CD4-positive, alpha-beta memory T cell (primary cell): Measurements from ENCODE around the gene FAM111B. TPM values are rescaled to one million over a fixed set of nuclear protein-coding genes. Genes with fewer than 3 reads are reported as not detected.
"Not testable (repeated sequence)": the region's sequence is repeated elsewhere in the genome, so short reads cannot be mapped to it uniquely, and the experiment has no call there.

Experiments
- CTCF ChIA-PET: fragments of 350-600 bp; sonication (Branson Sonifier 250); formaldehyde crosslinking; loops from one replicate; lab custom pipeline; 2021; ENCODE audit warnings: inconsistent platforms; ENCODE audit not compliant: partially characterized antibody; lab: Charles Lee
- POLR2A ChIA-PET: fragments of 350-600 bp; sonication (Branson Sonifier 250); formaldehyde crosslinking; loops from one replicate; lab custom pipeline; 2021; ENCODE audit not compliant: partially characterized antibody; lab: Charles Lee
- DNase-seq, 5 donors: peaks; one replicate each; pipeline versions ENCODE4 v3.0.0 to v3.0.0-alpha.2; 2020 to 2022; ENCODE audit warnings: mixed read lengths in 1 of 5
- H3K27ac ChIP-seq: one replicate; pipeline ENCODE4 v1.7.0; 2013; ENCODE audit warnings: low read depth, low read length
- H3K27me3 ChIP-seq: 2 replicates; pipeline ENCODE4 v1.7.0; 2013; ENCODE audit warnings: mild to moderate bottlenecking, low read length, moderate library complexity; ENCODE audit not compliant: insufficient read depth
- H3K36me3 ChIP-seq: 2 replicates; pipeline ENCODE4 v1.7.0; 2013; ENCODE audit warnings: mild to moderate bottlenecking, low read length, moderate library complexity; ENCODE audit not compliant: insufficient read depth
- H3K4me1 ChIP-seq: 2 replicates; pipeline ENCODE4 v1.7.0; 2013; ENCODE audit warnings: mild to moderate bottlenecking, low read length, moderate library complexity; ENCODE audit not compliant: insufficient read depth
- H3K4me3 ChIP-seq, 2 donors: one replicate each; pipeline ENCODE4 v1.7.0; 2013; ENCODE audit warnings: low read length in 2 of 2, mild to moderate bottlenecking in 1 of 2
- H3K9me3 ChIP-seq, 2 donors: one replicate each; pipeline ENCODE4 v1.7.0; 2013; ENCODE audit warnings: low read length in 2 of 2, control low read depth in 1 of 2; ENCODE audit not compliant: control insufficient read depth in 1 of 2
- H3K27ac Mint-ChIP-seq, 7 donors: one replicate each; pipeline ENCODE4 v1.8.0; 2020 to 2021; ENCODE audit warnings: mixed read lengths in 7 of 7, mild to moderate bottlenecking in 6 of 7, inconsistent platforms in 3 of 7, moderate library complexity in 3 of 7
- H3K27me3 Mint-ChIP-seq, 2 donors: one replicate each; pipeline ENCODE4 v1.8.0; 2020 to 2021; ENCODE audit warnings: mixed read lengths in 2 of 2
- H3K36me3 Mint-ChIP-seq, 2 donors: one replicate each; pipeline ENCODE4 v1.8.0; 2020 to 2021; ENCODE audit warnings: mixed read lengths in 2 of 2, inconsistent platforms in 1 of 2, mild to moderate bottlenecking in 1 of 2
- H3K4me1 Mint-ChIP-seq, 4 donors: one replicate each; pipeline ENCODE4 v1.8.0; 2020 to 2021; ENCODE audit warnings: mixed read lengths in 4 of 4, mild to moderate bottlenecking in 1 of 4
- H3K4me3 Mint-ChIP-seq, 8 donors: one replicate each; pipeline ENCODE4 v1.8.0; 2020 to 2021; ENCODE audit warnings: mixed read lengths in 8 of 8, mild to moderate bottlenecking in 7 of 8, moderate library complexity in 6 of 8, inconsistent platforms in 3 of 8
- H3K9me3 Mint-ChIP-seq, 8 donors: one replicate each; pipeline ENCODE4 v1.8.0; 2020 to 2021; ENCODE audit warnings: mixed read lengths in 8 of 8, mild to moderate bottlenecking in 5 of 8, inconsistent platforms in 3 of 8, moderate library complexity in 1 of 8
- intact Hi-C: fragments of 100-400 bp; cut with micrococcal nuclease; formaldehyde crosslinking; loops from one replicate; pipeline ENCODE4 v1.15.1; 2023
- polyA plus RNA-seq, 2 donors: library from polyadenylated mRNA; unstranded; fragments of 300-500 nt; fragmentation: Illumina TruSeq; gene quantifications; one replicate each; pipeline ENCODE4 v1.2.3, GENCODE V29; 2021
- total RNA-seq, 2 experiments: library from RNA; stranded (reverse); gene quantifications; one replicate each; pipeline ENCODE4 v1.2.3, GENCODE V29; 2021

FAM111B gene
- total and polyA plus RNA-seq, 4 experiments from 2014 or later: 0.23 to 0.53 (median 0.38) TPM

DNA sequence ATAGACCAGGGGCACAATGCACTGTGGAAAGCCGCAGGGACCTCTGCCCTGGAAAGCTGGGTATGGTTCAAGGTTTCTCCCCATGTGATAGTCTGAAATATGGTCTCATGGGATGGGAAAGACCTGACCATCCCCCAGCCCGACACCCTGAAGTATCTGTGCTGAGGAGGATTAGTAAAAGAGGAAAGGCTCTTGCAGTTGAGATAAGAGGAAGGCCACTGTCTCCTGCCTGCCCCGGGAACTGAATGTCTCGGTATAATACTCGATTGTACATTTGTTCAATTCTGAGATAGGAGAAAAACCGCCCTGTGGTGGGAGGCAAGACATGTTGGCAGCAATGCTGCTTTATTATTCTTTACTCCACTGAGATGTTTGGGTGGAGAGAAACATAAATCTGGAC, 29.5 kb downstream of the FAM111B start:
- peaks cover 15% of the 10 kb centered on the region for H3K4me1 ChIP-seq
- Mint-ChIP-seq H3K9me3 (peaks cover 0 to 11% (median 2%) of the 10 kb centered on the region in 8 donors), H3K36me3 (peaks cover 37 to 54% of the 10 kb centered on the region in 2 donors), H3K27ac (peak overlapping the region in 1 of 7 donors; percentile 52), H3K4me1 (peaks cover 12 to 19% (median 15%) of the 10 kb centered on the region in 4 donors)
- CTCF ChIA-PET: interaction anchor here (0.6 to 3.5 kb wide), 35 partner anchors 8 to 613 kb away, joined by 3 to 62 read pairs (median 7); partner anchors contain the start of genes DTX4 and FAM111B
- POLR2A ChIA-PET, H3K9me3 ChIP-seq, H3K27me3 ChIP-seq, H3K4me3 ChIP-seq, H3K27ac ChIP-seq, H3K36me3 ChIP-seq, H3K27me3 Mint-ChIP-seq, H3K4me3 Mint-ChIP-seq, DNase-seq: not testable (repeated sequence)
- intact Hi-C loops: loop anchor here (1.0 to 5.0 kb wide), 4 partner anchors 39 to 482 kb away; no protein-coding TSS in a partner anchor

DNA sequence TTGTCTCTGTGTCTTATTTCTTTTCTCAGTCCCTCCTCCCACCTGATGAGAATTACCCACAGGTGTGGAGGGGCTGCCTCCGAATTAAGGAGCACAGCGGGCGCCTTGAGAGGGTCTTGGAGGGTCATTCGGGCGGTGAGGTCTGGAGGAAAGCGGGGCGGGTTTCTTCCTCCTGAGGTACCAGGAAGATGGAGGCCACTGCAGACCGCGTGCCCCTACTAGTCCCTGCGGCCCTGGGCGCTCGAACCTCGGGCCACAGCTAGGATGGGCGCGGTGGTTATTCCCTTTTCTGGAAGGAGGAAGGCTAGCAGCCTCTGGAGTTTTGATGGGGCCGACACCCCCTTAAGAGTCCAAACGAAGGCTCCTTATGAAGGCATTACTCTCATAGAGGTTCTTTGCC, 30.2 kb downstream of the FAM111B start:
- no peaks in the 10 kb centered on the region for H3K9me3 ChIP-seq
- H3K36me3 ChIP-seq: no peaks in the 10 kb centered on the region
- POLR2A ChIA-PET: no interaction called here
- CTCF ChIA-PET: interaction anchor here (1.2 to 1.8 kb wide), 5 partner anchors 9 to 114 kb away, joined by 3 to 8 read pairs (median 5); no protein-coding TSS in a partner anchor
- no peak overlapping the region for H3K4me3 ChIP-seq
- no peak overlapping the region for H3K27ac ChIP-seq
- Mint-ChIP-seq H3K4me1 (peaks cover 17 to 25% (median 21%) of the 10 kb centered on the region in 4 donors), H3K36me3 (peaks cover 31 to 48% of the 10 kb centered on the region in 2 donors), H3K4me3 (no peak overlapping the region), H3K9me3 (peaks cover 0 to 6% (median 1%) of the 10 kb centered on the region in 8 donors), H3K27me3 (no peaks in the 10 kb centered on the region), H3K27ac (peak overlapping the region in 2 of 7 donors; percentile 11 to 52)
- H3K27me3 ChIP-seq: no peaks in the 10 kb centered on the region
- DNase-seq: no peak
- peaks cover 22% of the 10 kb centered on the region for H3K4me1 ChIP-seq
- intact Hi-C loops: loop anchor here (5.0 kb wide), 1 partner anchor 180 kb away; no protein-coding TSS in a partner anchor

DNA sequence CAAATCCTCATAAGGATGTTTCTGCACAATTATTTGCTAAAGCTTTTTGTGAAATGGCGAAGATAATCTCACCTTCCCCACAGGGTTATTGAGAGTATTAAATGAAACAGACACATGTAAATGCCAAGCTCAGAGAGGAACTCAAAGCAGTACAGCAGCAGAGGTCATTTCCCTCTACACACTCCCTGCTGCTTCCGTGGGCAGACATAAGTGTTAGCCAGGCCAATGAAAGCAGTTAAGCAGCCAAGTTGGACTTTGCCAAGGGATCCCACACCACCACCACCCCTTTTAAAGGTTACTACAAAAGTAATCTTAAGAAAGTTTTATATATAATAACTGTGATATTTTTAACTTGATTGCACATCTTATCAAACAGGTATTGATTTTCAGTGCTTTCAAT, 31.6 kb downstream of the FAM111B start:
- intact Hi-C loops: loop anchor here (5.0 kb wide), 1 partner anchor 181 kb away; no protein-coding TSS in a partner anchor
- Histone ChIP-seq H3K9me3 (no peaks in the 10 kb centered on the region), H3K36me3 (no peaks in the 10 kb centered on the region), H3K27ac (no peak overlapping the region), H3K27me3 (no peaks in the 10 kb centered on the region), H3K4me3 (no peak overlapping the region), H3K4me1 (peaks cover 30% of the 10 kb centered on the region)
- POLR2A ChIA-PET: no interaction called here
- H3K4me1 Mint-ChIP-seq: peaks cover 27 to 39% (median 32%) of the 10 kb centered on the region in 4 donors
- H3K36me3 Mint-ChIP-seq: peaks cover 17 to 49% of the 10 kb centered on the region in 2 donors
- peak overlapping the region in 1 of 7 donors; percentile 48 for H3K27ac Mint-ChIP-seq
- no peaks in the 10 kb centered on the region for H3K9me3 Mint-ChIP-seq
- H3K4me3 Mint-ChIP-seq: no peak overlapping the region
- no peaks in the 10 kb centered on the region for H3K27me3 Mint-ChIP-seq
- no peak for DNase-seq
- CTCF ChIA-PET: interaction anchor here (1.3 to 1.8 kb wide), 3 partner anchors 20 to 85 kb away, joined by 5 to 8 read pairs (median 5); no protein-coding TSS in a partner anchor

DNA sequence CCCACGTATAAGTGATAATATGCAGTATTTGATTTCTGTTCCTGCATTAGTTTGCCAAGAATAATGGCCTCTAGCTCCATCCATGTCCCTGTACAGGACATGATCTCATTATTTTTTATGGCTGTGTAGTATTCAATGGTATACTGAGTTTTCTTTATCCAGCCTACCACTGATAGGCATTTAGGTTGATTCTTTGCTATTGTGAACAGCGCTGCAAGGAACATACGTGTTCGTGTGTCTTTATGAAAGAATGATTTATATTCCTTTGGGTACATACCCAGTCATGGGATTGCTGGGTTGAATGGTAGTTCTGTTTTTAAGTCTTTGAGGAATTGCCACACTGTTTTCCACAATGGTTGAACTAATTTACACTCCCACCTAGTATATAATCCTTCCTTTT, 34.2 kb downstream of the FAM111B start:
- Histone ChIP-seq H3K9me3 (no peaks in the 10 kb centered on the region), H3K36me3 (no peaks in the 10 kb centered on the region), H3K27ac (no peak overlapping the region), H3K4me3 (no peak overlapping the region), H3K27me3 (no peaks in the 10 kb centered on the region), H3K4me1 (peaks cover 42% of the 10 kb centered on the region)
- peak overlapping the region in 6 of 8 donors; percentile 17 to 98 (median 97) for H3K4me3 Mint-ChIP-seq
- H3K4me1 Mint-ChIP-seq: peaks cover 38 to 58% (median 43%) of the 10 kb centered on the region in 4 donors
- peaks cover 6 to 37% of the 10 kb centered on the region in 2 donors for H3K36me3 Mint-ChIP-seq
- POLR2A ChIA-PET: interaction anchor here (0.6 to 1.4 kb wide), 2 partner anchors 30 to 469 kb away, joined by 4 to 5 read pairs; partner anchors contain the start of gene DTX4
- H3K27me3 Mint-ChIP-seq: no peaks in the 10 kb centered on the region
- H3K27ac Mint-ChIP-seq: peak overlapping the region; percentile 11 to 99 (median 97)
- intact Hi-C loops: loop anchor here (5.0 kb wide), 6 partner anchors 411 to 1814 kb away; partner anchors contain the start of genes MED19, OSBP, TMX2 and ZDHHC5
- no peaks in the 10 kb centered on the region for H3K9me3 Mint-ChIP-seq
- DNase-seq: no peak
- CTCF ChIA-PET: interaction anchor here (0.7 to 3.9 kb wide), 5 partner anchors 15 to 88 kb away, joined by 3 to 57 read pairs (median 7); partner anchors contain the start of gene DTX4

DNA sequence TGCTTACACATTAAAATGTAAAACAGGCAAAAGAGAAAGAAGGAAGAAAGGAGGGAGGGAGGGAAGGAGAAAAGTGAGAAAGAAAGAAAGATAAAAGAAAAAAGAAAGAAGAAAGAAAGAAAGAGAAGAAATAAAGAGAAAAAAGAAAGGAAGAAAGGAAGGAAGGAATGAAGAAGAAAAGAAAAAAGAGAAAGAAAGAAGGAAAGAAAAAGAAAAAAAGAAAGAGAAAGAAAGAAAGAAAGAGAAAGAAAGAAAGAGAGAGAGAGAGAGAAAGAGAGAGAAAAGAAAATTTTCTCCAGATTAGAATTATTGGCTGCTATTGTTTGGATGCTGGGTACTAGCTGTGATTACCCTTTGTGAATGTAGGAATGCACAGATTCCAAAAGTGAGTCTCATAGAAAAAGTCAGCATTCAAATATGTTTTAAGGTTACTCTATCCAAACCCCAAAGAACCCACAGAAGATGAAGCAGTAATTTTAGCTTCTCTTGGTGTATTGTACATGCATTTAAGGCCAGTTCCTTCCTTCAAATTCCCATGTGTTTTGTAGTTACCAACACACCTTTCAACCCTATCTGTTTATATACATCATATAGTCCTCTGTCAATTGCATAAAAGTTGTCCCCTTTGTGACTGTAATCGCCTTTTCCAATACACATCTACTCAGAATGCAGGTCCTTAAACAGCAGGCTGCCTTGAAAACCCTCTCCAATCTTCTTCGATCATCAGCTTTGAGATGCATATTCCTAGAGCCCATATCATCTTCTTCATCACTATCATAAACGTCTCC, 34.8 kb downstream of the FAM111B start:
- Mint-ChIP-seq H3K27me3 (no peaks in the 10 kb centered on the region), H3K27ac (peak overlapping the region; percentile 96 to 99 (median 98)), H3K4me1 (peaks cover 38 to 55% (median 42%) of the 10 kb centered on the region in 4 donors), H3K36me3 (peaks cover 6 to 34% of the 10 kb centered on the region in 2 donors), H3K4me3 (peak overlapping the region; percentile 94 to 98 (median 97)), H3K9me3 (no peaks in the 10 kb centered on the region)
- intact Hi-C loops: loop anchor here (1.0 to 5.0 kb wide), 9 partner anchors 16 to 1815 kb away; partner anchors contain the start of genes MED19, OSBP, PATL1 and TMX2
- Histone ChIP-seq H3K4me1 (peaks cover 46% of the 10 kb centered on the region), H3K36me3 (no peaks in the 10 kb centered on the region), H3K4me3 (peak overlapping the region; percentile 86 to 92), H3K9me3 (no peaks in the 10 kb centered on the region), H3K27me3 (no peaks in the 10 kb centered on the region), H3K27ac (peak overlapping the region; percentile 87)
- POLR2A ChIA-PET: interaction anchor here (0.8 to 1.6 kb wide), 10 partner anchors 10 to 1493 kb away, joined by 3 to 11 read pairs (median 3); partner anchors contain the start of genes FAM111B and YPEL4
- CTCF ChIA-PET: interaction anchor here (0.7 to 3.9 kb wide), 6 partner anchors 14 to 89 kb away, joined by 3 to 57 read pairs (median 6); partner anchors contain the start of gene DTX4
- no peak for DNase-seq

DNA sequence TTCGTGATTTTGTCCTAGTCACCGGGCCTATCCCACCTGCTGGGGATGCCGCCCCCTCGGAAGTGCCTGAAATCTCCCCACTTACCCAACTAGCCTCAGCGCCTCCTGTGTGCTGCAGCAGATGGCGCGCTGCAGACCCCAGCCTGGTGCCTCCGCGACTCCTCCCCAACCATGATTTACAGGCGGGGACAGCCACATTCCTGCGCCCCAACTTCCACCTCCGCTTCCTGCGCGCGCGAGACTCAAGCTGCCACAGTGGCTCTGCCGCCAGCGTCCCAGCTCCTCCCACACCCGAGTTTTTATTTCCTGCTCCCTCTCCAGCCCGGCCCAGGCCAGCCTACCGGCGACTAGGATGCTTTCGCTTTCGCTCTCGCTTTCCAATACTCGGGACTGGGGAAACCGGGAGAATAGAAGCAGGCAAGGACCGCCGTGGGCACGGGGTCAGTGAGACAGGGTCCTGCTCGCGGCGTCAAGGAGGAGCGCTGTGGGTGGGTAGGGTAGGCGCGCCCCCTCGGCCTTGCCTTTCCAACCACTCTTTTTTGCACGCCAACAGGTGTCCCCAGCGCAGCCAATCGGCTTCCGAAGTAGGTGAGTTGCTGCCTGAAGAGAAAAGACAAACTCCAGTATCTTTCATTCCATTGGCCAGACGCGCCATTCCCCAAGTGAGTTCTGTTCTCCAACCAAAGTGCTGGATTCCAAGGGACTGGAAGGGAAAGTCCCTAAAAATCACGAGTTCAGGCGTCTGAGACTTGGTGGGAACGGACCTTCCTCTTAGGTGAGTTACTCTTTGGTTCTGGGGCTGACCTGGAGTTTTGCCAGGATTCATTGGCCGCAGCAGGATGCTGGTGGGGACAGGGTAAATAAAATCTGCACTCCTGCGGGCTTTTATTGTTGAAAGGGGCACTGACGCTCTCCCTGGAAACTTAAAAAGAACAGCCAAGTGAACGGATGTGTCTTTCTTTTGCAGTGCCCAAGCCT, 35.8 kb downstream of the FAM111B start, which contains the start of gene FAM111A:
TSS of gene FAM111A (plus strand) at position 327 of the 978 bp plus-strand sequence. CDS start 6,017 bp downstream, outside the sequence.
- Histone ChIP-seq H3K9me3 (no peaks in the 10 kb centered on the region), H3K27ac (peak within 1 kb of the TSS; percentile 87), H3K36me3 (no peaks in the 10 kb centered on the region), H3K4me1 (peaks cover 46% of the 10 kb centered on the region), H3K4me3 (peak within 1 kb of the TSS; percentile 86 to 92), H3K27me3 (no peaks in the 10 kb centered on the region)
- ChIA-PET CTCF (interaction anchor here (1.0 to 3.9 kb wide), 5 partner anchors 7 to 90 kb away, joined by 5 to 57 read pairs (median 10); partner anchors contain the start of gene DTX4), POLR2A (interaction anchor here (0.6 to 2.2 kb wide), 13 partner anchors 9 to 1494 kb away, joined by 3 to 11 read pairs (median 3); partner anchors contain the start of genes FAM111B and YPEL4)
- Mint-ChIP-seq H3K4me3 (peak within 1 kb of the TSS; percentile 94 to 98 (median 97)), H3K9me3 (no peaks in the 10 kb centered on the region), H3K36me3 (peaks cover 10 to 35% of the 10 kb centered on the region in 2 donors), H3K27me3 (no peaks in the 10 kb centered on the region), H3K27ac (peak within 1 kb of the TSS; percentile 96 to 99 (median 98)), H3K4me1 (peaks cover 39 to 60% (median 43%) of the 10 kb centered on the region in 4 donors)
- intact Hi-C loops: loop anchor here (1.0 to 5.0 kb wide), 9 partner anchors 15 to 1816 kb away; partner anchors contain the start of genes MED19, OSBP, PATL1 and TMX2
- DNase-seq: peak; percentile 89 to 94 (median 90)
